K562 (cell line): ENCODE results near the gene RDH16. TPM values are rescaled to one million over a fixed set of nuclear protein-coding genes. Genes with fewer than 3 reads are reported as not detected.
A peak's percentile ranks its signal among the peaks of the same experiment; 100 is the strongest.

Experiments
- DLX4 ChIP-seq: fragments of 250-450 bp; sonication (Bioruptor Pico); IDR thresholded peaks from 2 replicates; pipeline ENCODE4 v1.6.1; 2021; ENCODE audit warnings: mild to moderate bottlenecking
- ELK1 ChIP-seq: sonication (generic); formaldehyde crosslinking; IDR thresholded peaks from 2 replicates; pipeline ENCODE4 v1.8.1; 2022; ENCODE audit warnings: missing genetic modification reagents
- HDAC1 ChIP-seq, 2 experiments: fragments of 450-650 bp; IDR thresholded peaks; 2 replicates each; pipeline ENCODE4 v1.6.1; 2016 to 2017; ENCODE audit warnings: inconsistent platforms in 1 of 2, mild to moderate bottlenecking in 1 of 2, moderate library complexity in 1 of 2
- MITF ChIP-seq: IDR thresholded peaks from 2 replicates; pipeline ENCODE4 v1.6.1; 2014; ENCODE audit warnings: antibody characterized with exemption
- NCOA1 ChIP-seq: fragments of 450-650 bp; IDR thresholded peaks from 2 replicates; pipeline ENCODE4 v1.6.1; 2016; ENCODE audit warnings: low read depth
- NFATC3 ChIP-seq: fragments of 450-650 bp; IDR thresholded peaks from 2 replicates; pipeline ENCODE4 v1.6.1; 2017; ENCODE audit warnings: mild to moderate bottlenecking
- NRF1 ChIP-seq, 2 experiments: fragments of 450-650 bp; IDR thresholded peaks in 1 of 2; conservative IDR thresholded peaks in 1 of 2; 2 replicates each; pipeline ENCODE4 v1.6.1; 2014; ENCODE audit warnings: mild to moderate bottlenecking in 2 of 2
- PHB2 ChIP-seq: fragments of 450-650 bp; IDR thresholded peaks from 2 replicates; pipeline ENCODE4 v1.6.1; 2017; ENCODE audit warnings: low read depth
- PRMT5 ChIP-seq: sonication (generic); formaldehyde crosslinking; IDR thresholded peaks from 2 replicates; pipeline ENCODE4 v1.5.0; 2020; ENCODE audit warnings: missing genetic modification reagents
- ZNF398 ChIP-seq: fragments of 250-450 bp; sonication (Bioruptor Pico); IDR thresholded peaks from 2 replicates; pipeline ENCODE4 v1.8.0; 2021; ENCODE audit warnings: moderate library complexity, mild to moderate bottlenecking, inconsistent platforms
- ZNF407 ChIP-seq: fragments of 450-650 bp; IDR thresholded peaks from 2 replicates; pipeline ENCODE4 v1.6.1; 2016; ENCODE audit warnings: low read depth
- ZNF766 ChIP-seq: fragments of 200-800 bp; sonication (Bioruptor generic); conservative IDR thresholded peaks from 2 replicates; pipeline ENCODE4 v1.6.1; 2016; ENCODE audit warnings: missing genetic modification characterization, missing compliant biosample characterization
- ZNF79 ChIP-seq: fragments of 250-450 bp; sonication (Bioruptor Pico); IDR thresholded peaks from 2 replicates; pipeline ENCODE4 v1.4.0; 2020; ENCODE audit warnings: low read depth, mild to moderate bottlenecking, moderate library complexity
- polyA plus RNA-seq, 8 experiments: library from polyadenylated mRNA; depleted of rRNA in 4 of 8; stranded (reverse) in 5 of 8; unstranded in 3 of 8; fragments of >200 nt; fragmentation: Nextera tagmentation in 2 of 8; fragmentation: Illumina TruSeq in 1 of 8; extraction: Ambion mirVana in 2 of 8; extraction: Trizol in 1 of 8; gene quantifications; 2 replicates each; pipeline versions ENCODE4 v1.2.1 to v1.2.3, GENCODE V29; 2011 to 2014; ENCODE audit warnings: inconsistent platforms in 1 of 8, missing spikeins in 1 of 8
- total RNA-seq, 7 experiments: library from RNA; depleted of rRNA in 6 of 7; stranded (reverse); fragments of >200 nt in 6 of 7; fragmentation: Illumina TruSeq in 2 of 7; extraction: Trizol in 2 of 7; gene quantifications; 2 replicates each; pipeline versions ENCODE4 v1.2.1 to v1.2.3, GENCODE V29; 2011 to 2021; ENCODE audit warnings: low replicate concordance in 1 of 7

RDH16 gene
- total and polyA plus RNA-seq, 9 of the 15 experiments (the other 6 are each of a cell fraction or from before 2014, with no cell fraction given): 0.11 to 0.52 (median 0.22) TPM; not detected in 1

GRCh38 chr12:56988207-56988739 is 30.9 kb upstream of the RDH16 start (continued):
- TF ChIP-seq NRF1 (conservative IDR thresholded peaks at IDR 0.05 in 1 of 2, IDR thresholded peaks at IDR 0.05 in 1 of 2): no peak; a peak in 1 of 4 replicates
- TF ChIP-seq PRMT5 (CRISPR knock-in tag): no peak
- TF ChIP-seq ZNF398 (CRISPR knock-in tag): no peak
- peak; percentile 97 for TF ChIP-seq ZNF79 (CRISPR knock-in tag)
- TF ChIP-seq ZNF766 (CRISPR knock-in tag): peak; percentile 83
- TF ChIP-seq HDAC1 (IDR thresholded peaks at IDR 0.05): peak; percentile 95 to 99
- TF ChIP-seq NFATC3: peak; percentile 83
- TF ChIP-seq MITF: peak; percentile 64; the same call in 1 of the 2 replicates
- peak; percentile 96 for TF ChIP-seq NCOA1
- TF ChIP-seq DLX4: no peak
- TF ChIP-seq ZNF407: no peak
- TF ChIP-seq ELK1 (CRISPR knock-in tag): no peak
- TF ChIP-seq PHB2: peak; percentile 95
